Brain pericyte (primary cell): Measurements from ENCODE around the gene RAB17.

Experiments
- DNase-seq: peaks from one replicate; pipeline ENCODE4 v3.0.0-alpha.2; 2012; ENCODE audit warnings: low read depth, low spot score

RAB17 gene

DNA sequence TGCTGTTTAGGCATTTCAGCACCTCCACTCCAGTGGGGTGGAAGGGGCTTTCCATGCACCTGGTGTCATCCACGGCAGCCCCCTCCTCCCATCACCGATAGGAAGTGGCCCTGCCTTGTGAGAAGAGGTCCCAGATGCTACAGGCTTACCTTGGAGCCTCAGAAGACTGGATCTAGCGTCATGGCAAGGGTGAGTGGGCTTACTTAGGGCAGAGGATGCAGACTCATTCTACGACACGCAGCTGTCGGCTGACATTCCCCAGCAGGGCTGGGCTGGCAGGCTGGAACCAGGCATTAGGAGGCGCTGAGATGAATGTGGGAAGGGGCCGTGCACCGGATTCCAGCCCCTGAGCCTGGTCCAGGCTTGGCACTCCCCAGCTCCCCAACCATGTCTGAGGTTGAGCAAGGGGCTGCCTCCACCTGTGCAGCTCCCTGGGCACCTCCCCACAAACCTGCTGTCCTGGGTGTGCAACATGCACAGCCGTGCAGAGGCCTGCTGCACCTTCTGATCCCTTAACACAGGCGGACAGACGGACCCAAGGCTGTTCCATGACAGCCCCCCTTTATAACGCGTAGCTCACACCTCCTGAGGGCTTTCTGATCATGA, 25.9 kb downstream of the RAB17 start:
- DNase-seq = no peak

DNA sequence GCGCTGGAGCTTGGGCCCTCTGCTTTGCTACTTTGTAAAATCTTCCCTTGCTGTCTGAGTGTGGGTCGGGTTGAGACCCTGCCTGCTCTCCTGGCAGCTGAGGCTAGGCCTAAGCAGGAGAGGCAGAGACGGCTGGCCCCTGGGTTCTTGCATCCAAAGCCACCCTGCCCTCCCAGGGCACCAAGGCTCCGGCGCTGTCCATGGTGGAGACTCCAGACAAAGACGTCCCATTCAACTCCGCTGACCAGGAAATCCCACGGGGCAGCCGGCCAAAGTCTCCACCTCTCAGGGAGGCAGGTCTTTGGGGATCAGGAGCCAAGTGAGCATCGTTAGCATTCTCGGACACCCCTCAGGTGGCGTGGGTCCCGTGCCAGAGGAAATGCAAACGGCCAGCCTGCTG, 26.7 kb downstream of the RAB17 start:
- DNase-seq = no peak

DNA sequence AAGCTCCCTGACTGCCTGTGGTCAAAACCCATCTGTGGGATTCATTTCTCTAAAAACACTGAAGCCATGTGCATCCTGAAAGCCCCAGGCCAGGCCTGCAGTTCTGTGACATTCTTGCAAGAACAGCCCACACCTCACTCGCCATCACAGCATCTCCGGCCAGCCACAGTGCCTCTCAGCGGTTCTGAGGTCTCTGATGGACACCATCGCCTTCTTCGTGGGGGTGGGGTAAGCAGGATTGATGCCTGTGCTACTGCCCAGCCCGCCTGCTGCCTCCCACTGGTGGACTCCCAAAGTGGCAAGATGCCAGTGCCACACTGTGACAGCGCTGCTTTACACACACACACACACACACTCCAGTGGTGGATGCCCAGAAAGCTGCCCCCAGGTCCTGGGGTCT, 29.3 kb downstream of the RAB17 start:
- no peak for DNase-seq

DNA sequence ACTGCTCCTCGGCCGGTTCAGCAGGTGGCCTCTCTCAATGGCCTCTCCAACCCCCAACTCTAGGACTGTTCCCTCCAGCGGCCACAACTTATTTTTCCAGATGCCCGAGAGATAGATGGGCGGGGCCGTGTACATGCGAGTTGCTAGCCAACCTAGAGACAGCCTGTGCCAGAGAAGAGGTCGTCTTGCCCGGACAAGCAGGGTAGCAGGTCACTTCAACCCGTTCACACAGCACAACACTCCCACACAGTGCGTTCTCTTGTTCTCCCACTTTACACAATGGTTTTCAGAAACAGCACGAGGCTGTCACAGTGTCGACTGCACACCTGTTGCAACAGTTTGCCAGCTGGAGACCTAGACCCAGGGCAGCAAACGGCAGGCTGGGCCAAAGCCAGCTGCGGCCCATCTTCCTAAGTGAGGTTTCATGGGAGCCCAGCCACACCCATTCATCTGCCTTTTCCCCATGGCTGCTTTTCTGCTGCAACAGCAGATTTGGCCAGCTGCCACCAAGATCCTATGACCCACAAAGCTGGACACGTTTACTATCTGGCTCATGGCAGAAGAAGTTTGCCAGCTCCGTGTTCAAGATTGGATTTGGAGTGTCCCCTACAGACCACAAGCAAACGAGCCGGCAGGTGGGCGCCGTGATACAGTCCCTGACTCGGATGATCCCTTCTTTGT, 31.4 kb downstream of the RAB17 start:
- no peak for DNase-seq

DNA sequence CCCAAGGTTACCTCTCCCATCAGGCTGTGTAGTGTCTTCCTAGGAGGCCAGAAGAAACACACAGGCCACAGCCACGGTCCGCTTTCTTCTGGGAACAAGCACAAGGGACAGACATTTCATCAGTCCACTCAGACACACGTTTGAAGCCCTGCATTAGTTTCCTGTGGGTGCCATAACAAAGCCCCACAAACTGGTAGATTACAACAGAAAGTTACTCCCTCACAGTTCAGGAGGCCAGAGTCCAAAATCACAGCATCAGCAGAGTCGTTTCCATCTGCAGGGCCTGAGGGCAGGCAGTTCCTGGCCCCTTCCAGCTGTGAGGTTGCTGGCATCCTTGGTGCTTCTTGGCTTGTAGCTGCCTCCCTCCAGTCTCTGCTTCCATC, 32.9 kb downstream of the RAB17 start:
- DNase-seq = no peak

DNA sequence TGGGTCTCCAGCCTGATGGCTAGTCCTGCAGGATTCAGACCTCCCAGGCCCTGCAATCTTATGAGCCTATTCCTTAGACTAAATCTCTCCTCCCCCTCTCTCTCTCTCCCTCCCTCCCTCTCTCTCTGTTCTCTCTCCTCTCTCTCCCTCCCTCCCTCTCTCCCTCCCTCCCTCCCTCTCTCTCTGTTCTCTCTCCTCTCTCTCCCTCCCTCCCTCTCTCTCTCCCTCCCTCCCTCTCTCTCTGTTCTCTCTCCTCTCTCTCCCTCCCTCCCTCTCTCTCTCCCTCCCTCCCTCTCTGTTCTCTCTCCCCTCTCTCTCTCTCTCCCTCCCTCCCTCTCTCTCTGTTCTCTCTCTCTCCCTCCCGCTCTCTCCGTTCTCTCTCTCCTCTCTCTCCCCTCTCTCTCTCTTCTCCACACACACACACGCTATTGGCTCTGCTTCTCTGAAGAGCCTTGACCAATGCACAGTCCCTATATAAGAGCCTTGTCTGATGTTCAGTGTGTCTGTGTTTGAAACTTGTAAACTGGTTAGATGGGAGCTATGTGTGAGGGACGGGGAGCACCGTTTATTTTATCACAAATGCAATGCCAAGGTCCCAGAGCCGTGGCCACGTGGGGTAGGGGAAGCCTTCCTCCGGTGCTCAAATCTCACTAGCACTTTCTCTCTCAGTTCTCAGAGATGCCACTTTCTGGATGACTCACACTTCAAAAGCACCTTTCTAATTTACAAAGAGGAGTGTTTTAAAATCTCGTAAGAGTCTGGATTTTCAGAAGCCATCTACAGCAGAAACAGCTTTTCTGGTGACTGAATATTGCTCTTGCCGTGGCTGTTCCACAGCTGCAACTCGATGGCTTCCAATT, 33.5 kb downstream of the RAB17 start:
- DNase-seq = no peak

DNA sequence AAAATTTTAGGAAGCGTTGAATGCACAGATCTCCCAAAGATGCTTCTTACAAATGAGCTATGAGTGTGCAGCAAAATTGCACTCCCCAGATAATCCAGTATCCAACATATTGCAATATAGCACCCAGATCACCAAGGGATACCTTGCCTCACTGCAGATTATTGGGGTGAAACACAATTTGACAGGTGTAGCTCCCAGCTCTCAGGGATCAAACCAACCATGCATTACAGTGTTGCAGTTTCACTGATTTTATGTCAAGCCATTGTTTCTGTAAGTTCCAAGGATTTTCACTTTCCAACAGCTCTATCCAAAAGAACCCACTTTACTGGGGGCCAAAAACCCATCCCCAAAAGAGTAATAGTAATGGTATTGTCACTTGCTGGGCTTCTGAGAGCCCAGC, 35.0 kb downstream of the RAB17 start:
- DNase-seq = no peak

DNA sequence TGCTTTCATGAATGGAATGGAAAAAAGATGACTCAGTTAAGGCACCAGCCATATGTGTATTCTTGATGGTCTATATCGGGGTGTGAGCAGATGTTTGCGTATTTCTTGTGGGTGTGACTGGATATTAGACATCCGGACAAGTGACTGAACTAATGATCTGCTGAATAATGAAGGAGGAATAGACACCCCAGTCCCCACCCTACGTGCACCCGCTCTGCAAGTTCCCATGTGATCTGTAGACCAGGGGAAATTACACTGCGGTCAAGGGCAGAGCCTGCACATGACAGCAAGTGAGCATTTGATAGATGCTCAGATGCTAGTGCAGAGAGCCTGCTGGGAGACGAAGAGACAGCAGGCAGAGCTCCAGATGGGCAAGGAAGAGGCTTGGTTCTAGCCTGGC, 36.6 kb downstream of the RAB17 start:
- DNase-seq = no peak

DNA sequence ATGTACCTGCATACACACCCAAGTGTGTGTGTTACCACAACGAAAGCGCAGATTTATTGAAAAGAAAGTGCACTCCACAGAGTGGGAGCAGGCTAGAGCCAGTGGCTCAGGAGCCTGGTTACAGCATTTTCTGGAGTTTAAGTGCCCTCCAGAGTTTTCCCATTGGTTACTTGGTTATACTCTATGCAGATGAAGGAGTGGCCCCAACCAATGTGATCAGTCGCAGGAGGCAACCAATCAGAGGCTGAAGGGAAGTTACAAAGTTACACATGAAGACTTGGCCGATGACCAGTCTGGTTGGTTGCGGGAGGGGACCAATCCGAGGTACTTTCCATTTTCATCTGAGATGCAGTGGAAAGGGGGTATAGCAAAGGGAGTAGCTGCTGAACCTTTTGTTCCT, 37.6 kb downstream of the RAB17 start:
- DNase-seq = no peak

DNA sequence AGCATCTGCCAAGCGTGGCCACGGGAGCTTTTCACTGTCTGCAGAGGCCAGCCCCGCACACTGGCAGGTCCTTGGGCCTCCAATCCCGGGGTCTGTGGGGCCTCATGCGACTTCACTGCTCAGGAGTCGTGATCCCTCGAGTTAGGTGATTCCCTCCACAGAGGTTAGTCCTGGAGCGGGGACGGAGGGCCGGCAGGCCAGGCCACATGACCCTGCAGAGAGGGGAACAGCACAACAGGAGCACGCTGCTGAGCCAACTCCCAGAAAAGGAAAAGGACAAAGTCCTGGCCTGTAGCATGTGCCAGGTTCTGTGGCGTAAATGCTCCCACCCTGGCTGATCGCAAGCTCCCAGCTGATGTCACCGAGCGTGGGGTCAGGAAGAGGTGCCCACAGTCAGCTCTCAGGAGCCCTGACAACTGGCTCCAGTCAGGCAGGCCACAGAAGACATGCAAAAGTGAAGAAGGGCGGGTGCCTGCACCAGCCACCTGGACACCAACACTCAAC, 39.4 kb downstream of the RAB17 start:
- DNase-seq = no peak

DNA sequence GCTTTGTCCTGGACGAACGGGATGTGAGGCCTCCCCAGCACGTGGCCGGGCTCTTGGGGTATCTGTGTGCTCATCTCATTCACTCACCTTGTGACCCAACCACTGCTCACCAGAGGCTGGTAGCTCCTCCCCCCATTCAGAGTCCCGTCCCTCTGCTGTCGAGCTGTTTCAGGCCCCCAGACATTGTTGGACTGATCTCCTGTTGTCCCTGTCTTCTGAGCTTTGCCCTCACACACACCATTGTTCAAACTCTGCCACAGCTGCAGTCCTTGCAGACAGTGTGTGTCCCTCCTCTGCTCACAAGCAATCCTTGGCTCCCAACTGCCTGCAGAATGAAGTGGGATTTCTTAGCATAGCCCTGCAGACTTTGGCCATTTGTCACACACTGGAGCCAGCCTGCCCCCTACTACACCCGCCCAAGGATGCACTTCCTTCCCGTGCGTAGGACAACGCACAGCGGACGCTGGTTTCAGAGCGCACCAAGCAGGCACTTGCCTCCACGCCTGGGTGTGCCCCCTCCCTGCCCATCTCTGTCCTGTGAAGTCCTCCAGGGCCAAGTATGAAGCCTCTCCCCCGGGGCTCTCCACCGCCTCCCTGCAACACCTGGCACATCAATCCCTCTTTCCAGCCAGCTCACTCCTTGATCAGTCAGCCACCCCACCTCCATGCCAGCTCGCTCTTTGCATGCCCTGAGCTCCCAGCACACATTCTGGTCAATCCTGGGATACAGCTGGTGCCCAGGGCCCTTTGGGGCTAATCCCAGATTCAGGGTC, 40.7 kb downstream of the RAB17 start:
- DNase-seq = no peak

DNA sequence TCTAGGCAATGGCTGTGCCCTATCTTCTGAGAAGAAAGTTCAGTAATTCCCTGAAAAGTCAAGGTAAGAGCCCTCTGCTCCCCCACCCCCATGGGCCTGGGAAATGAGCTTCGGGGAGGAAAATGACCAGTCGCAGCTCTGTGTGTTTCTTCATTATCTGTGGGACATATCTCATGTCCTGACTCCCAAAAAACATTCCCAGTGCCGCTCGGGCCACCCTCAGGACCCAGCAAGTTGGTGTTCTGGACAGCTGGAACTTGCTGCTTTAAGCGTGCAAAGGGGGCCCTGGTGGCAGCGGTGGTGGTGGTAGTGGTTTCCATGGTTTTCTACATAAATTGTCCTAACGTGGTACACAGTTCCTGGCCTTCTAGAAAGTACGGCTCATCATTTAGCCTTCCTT, 41.3 kb downstream of the RAB17 start:
- DNase-seq = no peak

DNA sequence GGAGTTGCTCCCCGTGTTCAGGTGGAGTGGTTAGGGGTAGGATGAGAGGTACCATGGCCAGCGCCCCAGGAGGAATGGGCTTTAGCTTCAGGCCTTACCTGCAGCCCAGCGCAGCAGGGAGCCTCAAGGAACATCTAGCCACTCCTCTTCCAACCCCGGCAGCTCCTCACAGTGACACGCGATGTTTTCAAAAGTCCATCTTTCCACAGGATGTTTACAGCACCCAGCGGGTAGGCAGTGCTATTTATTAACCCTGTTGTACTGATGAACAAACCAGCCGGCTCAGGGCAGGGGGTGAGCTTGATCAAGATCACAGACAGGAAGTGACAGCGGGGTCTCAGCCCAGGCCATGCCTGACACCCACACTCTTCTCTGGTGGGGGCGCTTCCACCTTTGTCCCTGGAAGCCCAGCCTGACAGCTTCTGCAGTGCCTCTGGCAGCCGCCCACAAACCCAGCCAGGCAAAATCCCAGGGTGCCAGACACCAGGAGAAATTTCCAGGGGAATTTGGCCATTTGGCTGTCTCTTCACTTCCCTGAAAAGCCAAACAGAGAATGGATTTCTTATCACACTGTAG, 42.6 kb downstream of the RAB17 start:
- DNase-seq = no peak

DNA sequence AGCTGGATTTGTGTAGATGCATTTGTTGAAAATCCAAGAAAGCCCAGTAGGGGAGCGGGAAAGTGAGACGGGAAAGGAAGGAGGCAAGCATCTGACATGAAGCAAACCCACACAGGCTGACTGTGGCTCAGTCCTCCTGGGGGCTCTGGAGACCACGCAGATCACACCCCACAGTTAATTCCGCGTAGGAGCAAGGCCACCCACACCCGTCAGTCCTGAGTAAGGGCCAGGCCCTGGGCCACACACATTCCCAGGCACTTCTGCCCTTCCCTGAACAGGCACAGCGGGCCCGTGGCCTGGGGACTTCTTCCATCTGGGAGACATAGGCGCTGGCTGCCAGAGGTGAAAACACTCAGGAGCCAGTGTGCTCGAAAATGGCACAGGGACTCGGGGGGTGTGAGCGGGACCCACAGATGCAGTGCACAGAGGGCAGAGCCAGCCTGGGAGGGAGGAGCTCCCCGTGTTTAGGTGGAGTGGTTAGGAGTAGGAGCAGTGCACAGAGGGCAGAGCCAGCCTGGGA, 43.6 kb downstream of the RAB17 start:
- DNase-seq = no peak

DNA sequence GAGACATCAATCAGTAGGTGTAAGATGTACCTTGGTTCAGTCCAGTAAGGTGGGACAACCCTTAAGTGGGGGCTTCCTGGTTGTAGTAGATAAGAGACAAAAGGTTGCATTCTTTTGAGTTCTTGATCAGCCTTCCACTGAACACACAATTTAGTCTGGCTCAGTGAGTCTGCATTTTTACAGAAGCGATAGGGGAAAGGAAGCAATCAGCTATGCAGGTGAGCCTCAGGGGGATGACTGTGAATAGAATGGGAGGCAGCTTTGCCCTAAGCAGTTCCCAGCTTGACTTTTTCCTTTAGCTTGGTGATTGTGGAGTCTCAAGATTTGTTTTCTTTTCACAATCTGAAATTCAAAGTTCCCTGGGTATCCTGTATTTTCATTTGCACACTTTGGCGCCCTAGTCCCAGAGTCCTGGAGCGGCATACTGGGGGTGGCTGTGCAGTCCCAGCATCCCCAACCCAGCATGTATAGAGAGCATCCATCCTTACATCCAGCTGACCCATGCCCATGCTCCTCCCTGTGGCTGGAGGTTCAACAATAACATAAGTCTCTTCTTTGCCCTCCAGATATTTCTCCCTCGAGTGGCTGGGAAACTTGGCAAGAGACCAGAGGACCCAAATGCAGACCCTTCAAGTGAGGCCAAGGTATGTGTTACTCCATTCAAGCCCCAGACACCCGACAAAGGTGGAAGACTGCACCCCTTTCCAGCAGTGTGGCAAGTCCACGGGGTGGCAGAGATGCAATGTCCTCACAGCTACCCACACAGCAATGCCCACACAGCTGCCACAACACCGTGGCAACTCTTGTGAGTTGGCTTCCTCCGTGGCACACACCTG, 44.3 kb downstream of the RAB17 start:
- DNase-seq = no peak

DNA sequence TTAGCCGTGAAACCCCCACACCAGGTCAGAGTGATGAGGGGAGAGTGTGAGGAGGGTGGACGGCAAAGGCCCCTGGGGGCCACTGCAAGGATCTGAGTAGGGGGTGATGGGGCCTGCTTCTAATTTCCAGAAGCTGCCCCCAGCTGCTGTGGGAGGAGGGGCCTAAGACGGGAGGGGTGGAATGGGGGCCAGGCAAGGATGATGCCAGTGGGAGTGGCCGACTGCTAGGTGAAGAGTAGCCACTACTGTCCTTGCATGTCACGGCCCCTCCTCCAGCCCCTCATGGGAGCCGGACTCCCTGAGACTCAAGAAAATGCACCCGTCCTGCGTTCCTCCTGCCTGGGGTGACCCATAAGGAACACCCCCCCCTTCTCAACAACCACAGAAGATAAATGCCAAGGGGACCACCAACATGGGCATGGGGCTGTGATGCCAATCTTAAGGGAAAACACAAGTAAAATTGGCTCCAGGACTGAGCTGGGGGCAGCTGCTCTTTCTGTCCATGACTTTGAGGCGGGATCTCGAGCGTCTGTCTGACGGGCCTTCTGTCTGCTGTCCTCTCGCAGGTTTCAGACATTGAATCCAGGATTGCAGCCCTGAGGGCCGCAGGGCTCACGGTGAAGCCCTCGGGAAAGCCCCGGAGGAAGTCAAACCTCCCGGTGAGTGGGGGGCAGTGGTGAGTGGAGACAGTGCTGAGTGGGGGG, 48.4 kb downstream of the RAB17 start:
- no peak for DNase-seq

DNA sequence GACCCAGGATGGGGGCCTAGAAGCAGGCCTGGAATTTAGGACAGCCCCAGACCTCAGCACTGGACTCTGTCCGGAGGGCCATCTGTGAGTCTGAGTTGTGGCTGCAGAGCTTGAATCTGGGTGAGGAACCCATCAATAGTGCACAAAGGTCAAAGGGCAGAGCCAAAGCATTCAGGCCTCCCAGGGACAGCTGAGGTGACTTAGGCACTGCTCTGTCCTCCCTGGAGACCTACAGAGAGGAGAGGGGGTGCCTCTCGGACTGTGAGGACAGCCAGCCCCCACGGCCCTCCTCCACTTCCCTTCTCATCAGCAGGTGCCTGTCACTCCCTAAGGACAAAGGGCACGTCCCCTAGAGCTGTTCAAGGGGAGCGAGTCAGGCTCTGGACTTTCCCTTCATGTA, 49.3 kb downstream of the RAB17 start:
- no peak for DNase-seq

DNA sequence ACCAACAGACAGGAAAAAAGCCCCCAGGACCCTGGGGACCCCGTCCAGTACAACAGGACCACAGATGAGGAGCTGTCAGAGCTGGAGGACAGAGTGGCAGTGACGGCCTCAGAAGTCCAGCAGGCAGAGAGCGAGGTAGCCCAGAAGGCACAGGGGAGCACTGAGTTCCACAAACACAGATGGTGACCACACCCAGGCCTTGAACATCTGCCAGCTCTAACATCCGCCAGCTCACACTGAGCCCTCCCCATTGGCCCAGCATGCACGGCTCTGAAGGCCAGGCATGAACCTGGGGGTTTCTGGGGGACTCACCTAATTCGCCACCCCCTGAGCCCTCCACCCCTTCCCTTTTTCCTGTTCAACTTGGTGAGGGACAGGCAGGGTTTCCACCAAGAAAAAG, 49.7 kb downstream of the RAB17 start:
- DNase-seq = no peak

DNA sequence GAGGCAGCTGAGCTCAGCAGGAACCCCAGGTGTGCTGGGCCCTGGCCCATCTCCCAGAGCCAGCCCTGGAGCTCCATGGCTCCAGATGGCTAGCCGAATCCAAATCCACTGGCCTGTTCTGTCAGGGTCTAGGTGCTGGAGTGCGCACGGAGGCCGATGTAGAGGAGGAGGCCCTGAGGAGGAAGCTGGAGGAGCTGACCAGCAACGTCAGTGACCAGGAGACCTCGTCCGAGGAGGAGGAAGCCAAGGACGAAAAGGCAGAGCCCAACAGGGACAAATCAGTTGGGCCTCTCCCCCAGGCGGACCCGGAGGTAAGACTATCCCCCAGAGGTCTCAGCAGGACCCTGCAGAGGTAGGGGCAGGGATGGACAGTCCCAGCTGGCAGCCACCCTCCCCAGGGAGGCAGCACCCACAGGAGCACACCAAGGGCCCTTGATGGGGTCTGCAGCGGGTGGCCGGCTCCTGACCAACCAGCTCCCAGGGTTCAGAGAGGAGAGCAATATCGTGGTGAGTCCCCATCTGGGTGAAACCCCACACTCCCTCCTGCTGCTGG, 50.2 kb downstream of the RAB17 start:
- DNase-seq = no peak

DNA sequence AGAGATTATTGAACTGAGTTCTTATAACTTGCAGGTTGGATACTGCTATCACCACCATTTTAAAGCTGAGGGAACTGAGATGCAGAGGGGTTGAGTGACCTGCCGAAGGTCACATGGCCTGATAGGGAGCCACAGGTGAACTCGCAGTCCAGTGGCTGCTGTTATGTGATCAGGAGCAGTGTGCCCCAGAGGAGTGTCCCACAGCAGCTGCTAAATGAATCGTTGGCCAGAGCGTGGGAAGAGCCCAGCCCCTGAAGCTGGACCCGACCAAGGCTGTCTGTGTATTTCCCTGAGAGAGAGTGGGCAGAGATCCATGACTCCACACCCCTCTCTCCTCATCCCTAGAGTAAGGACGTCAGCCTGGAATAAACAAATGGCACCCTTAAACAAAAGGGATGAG, 50.9 kb downstream of the RAB17 start:
- DNase-seq = no peak
